HEK293 (cell line): ENCODE results near the gene ZNF37A.

Source experiments
- CTCF ChIA-PET: fragments of 350-600 bp; formaldehyde crosslinking; extraction: SDS; loops from one replicate; lab custom pipeline; 2021; ENCODE audit warnings: antibody characterized with exemption; lab: Yijun Ruan, JAX
- POLR2A ChIA-PET: fragments of 300-600 bp; formaldehyde crosslinking; extraction: SDS; loops from one replicate; lab custom pipeline; 2020; ENCODE audit warnings: antibody characterized with exemption, inconsistent platforms; lab: Yijun Ruan, JAX
- H3K27ac ChIP-seq: fragments of 200-500 bp; sonication (Bioruptor generic); 2 replicates; pipeline ENCODE4 v1.5.1; 2014; ENCODE audit warnings: low read depth, low read length, control low read depth, inconsistent platforms; ENCODE audit errors: extremely low read depth
- H3K36me3 ChIP-seq, 2 experiments: fragments of 200-500 bp in 1 of 2; sonication (Bioruptor generic) in 1 of 2; 1 replicate in 1 of 2; 2 replicates in 1 of 2; pipeline ENCODE4 v1.5.1; 2014 to 2017; ENCODE audit warnings: inconsistent platforms in 2 of 2, low read length in 2 of 2; ENCODE audit not compliant: control insufficient read depth in 2 of 2, insufficient read depth in 1 of 2
- H3K4me1 ChIP-seq: fragments of 200-500 bp; sonication (Bioruptor generic); 2 replicates; pipeline ENCODE4 v1.5.1; 2014; ENCODE audit warnings: mild to moderate bottlenecking, low read length, inconsistent platforms; ENCODE audit not compliant: control insufficient read depth, insufficient read depth
- H3K4me3 ChIP-seq: 2 replicates; pipeline ENCODE4 v1.5.1; 2011; ENCODE audit warnings: low read depth, mild to moderate bottlenecking, control low read depth, low read length, moderate library complexity
- H3K9me3 ChIP-seq: fragments of 200-500 bp; sonication (Bioruptor generic); 2 replicates; pipeline ENCODE4 v1.5.1; 2014; ENCODE audit warnings: low read depth, low read length, inconsistent platforms; ENCODE audit not compliant: control insufficient read depth, insufficient read depth
- ATF2 ChIP-seq: fragments of 450-650 bp; formaldehyde crosslinking; IDR thresholded peaks from 2 replicates; pipeline ENCODE4 v1.5.1; 2016; ENCODE audit warnings: missing biosample characterization, missing genetic modification characterization, low read depth
- FEZF1 ChIP-seq: fragments of 450-650 bp; formaldehyde crosslinking; IDR thresholded peaks from 2 replicates; pipeline ENCODE4 v1.5.1; 2016; ENCODE audit warnings: missing biosample characterization, missing genetic modification characterization
- MEIS1 ChIP-seq: sonication (generic); formaldehyde crosslinking; IDR thresholded peaks from 2 replicates; pipeline ENCODE4 v1.8.1; 2022; ENCODE audit warnings: missing genetic modification reagents, mild to moderate bottlenecking, borderline replicate concordance
- SCRT1 ChIP-seq: fragments of 450-650 bp; formaldehyde crosslinking; IDR thresholded peaks from 2 replicates; pipeline ENCODE4 v1.5.1; 2016; ENCODE audit warnings: missing biosample characterization, missing genetic modification characterization, borderline replicate concordance
- SP7 ChIP-seq: fragments of 450-650 bp; formaldehyde crosslinking; IDR thresholded peaks from 2 replicates; pipeline ENCODE4 v1.5.1; 2016; ENCODE audit warnings: missing biosample characterization, missing genetic modification characterization
- YY2 ChIP-seq: fragments of 450-650 bp; formaldehyde crosslinking; IDR thresholded peaks from 2 replicates; pipeline ENCODE4 v1.5.1; 2016; ENCODE audit warnings: missing biosample characterization, missing genetic modification characterization
- ZBTB10 ChIP-seq: fragments of 450-650 bp; formaldehyde crosslinking; IDR thresholded peaks from 2 replicates; pipeline ENCODE4 v1.5.1; 2016; ENCODE audit warnings: missing biosample characterization, missing genetic modification characterization
- ZBTB17 ChIP-seq: fragments of 450-650 bp; formaldehyde crosslinking; IDR thresholded peaks from 2 replicates; pipeline ENCODE4 v1.5.1; 2016; ENCODE audit warnings: missing biosample characterization, missing genetic modification characterization
- ZBTB20 ChIP-seq: fragments of 450-650 bp; formaldehyde crosslinking; IDR thresholded peaks from 2 replicates; pipeline ENCODE4 v1.5.1; 2016; ENCODE audit warnings: missing biosample characterization, missing genetic modification characterization
- ZBTB7A ChIP-seq: fragments of 450-650 bp; formaldehyde crosslinking; IDR thresholded peaks from 2 replicates; pipeline ENCODE4 v1.5.1; 2016; ENCODE audit warnings: low read depth, missing biosample characterization, missing genetic modification characterization
- ZEB2 ChIP-seq: fragments of 450-650 bp; formaldehyde crosslinking; IDR thresholded peaks from 2 replicates; pipeline ENCODE4 v1.5.1; 2016; ENCODE audit warnings: missing biosample characterization, missing genetic modification characterization
- ZFP37 ChIP-seq: fragments of 450-650 bp; formaldehyde crosslinking; IDR thresholded peaks from 2 replicates; pipeline ENCODE4 v1.5.1; 2016; ENCODE audit warnings: missing biosample characterization, missing genetic modification characterization
- ZNF19 ChIP-seq: fragments of 450-650 bp; formaldehyde crosslinking; IDR thresholded peaks from 2 replicates; pipeline ENCODE4; 2016; ENCODE audit warnings: missing biosample characterization, missing genetic modification characterization, low read depth
- ZNF335 ChIP-seq: fragments of 450-650 bp; formaldehyde crosslinking; conservative IDR thresholded peaks from 2 replicates; pipeline ENCODE4 v1.5.1; 2016; ENCODE audit warnings: missing biosample characterization, missing genetic modification characterization
- ZNF350 ChIP-seq: fragments of 450-650 bp; formaldehyde crosslinking; IDR thresholded peaks from 2 replicates; pipeline ENCODE4 v1.5.0; 2017; ENCODE audit warnings: missing biosample characterization, mild to moderate bottlenecking, missing genetic modification characterization
- ZNF423 ChIP-seq: fragments of 450-650 bp; formaldehyde crosslinking; IDR thresholded peaks from 2 replicates; pipeline ENCODE4 v1.5.1; 2016; ENCODE audit warnings: missing biosample characterization, missing genetic modification characterization
- ZNF510 ChIP-seq: fragments of 450-650 bp; formaldehyde crosslinking; IDR thresholded peaks from 2 replicates; pipeline ENCODE4 v1.5.1; 2018; ENCODE audit warnings: mild to moderate bottlenecking, missing genetic modification characterization, missing biosample characterization; ENCODE audit not compliant: insufficient replicate concordance
- ZNF561 ChIP-seq: fragments of 450-650 bp; IDR thresholded peaks from 2 replicates; pipeline ENCODE4 v1.5.1; 2018; ENCODE audit warnings: missing biosample characterization, missing genetic modification characterization, borderline replicate concordance
- ZNF571 ChIP-seq: fragments of 450-650 bp; formaldehyde crosslinking; IDR thresholded peaks from 2 replicates; pipeline ENCODE4 v1.5.0; 2017; ENCODE audit warnings: missing biosample characterization, missing genetic modification characterization
- ZNF600 ChIP-seq: fragments of 450-650 bp; formaldehyde crosslinking; IDR thresholded peaks from 2 replicates; pipeline ENCODE4 v1.5.1; 2016; ENCODE audit warnings: missing biosample characterization, missing genetic modification characterization
- ZNF621 ChIP-seq: fragments of 450-650 bp; formaldehyde crosslinking; IDR thresholded peaks from 2 replicates; pipeline ENCODE4 v1.5.1; 2017; ENCODE audit warnings: missing biosample characterization, missing genetic modification characterization
- ZNF664 ChIP-seq: fragments of 450-650 bp; formaldehyde crosslinking; IDR thresholded peaks from 2 replicates; pipeline ENCODE4 v1.5.1; 2016; ENCODE audit warnings: missing biosample characterization, missing genetic modification characterization
- ZNF747 ChIP-seq: fragments of 450-650 bp; formaldehyde crosslinking; IDR thresholded peaks from 2 replicates; pipeline ENCODE4 v1.5.1; 2016; ENCODE audit warnings: missing biosample characterization, missing genetic modification characterization
- ZNF777 ChIP-seq: fragments of 450-650 bp; formaldehyde crosslinking; IDR thresholded peaks from 2 replicates; pipeline ENCODE4 v1.5.1; 2017; ENCODE audit warnings: missing biosample characterization, missing genetic modification characterization, borderline replicate concordance
- TF ChIP-seq, protein P1 (sequence below): fragments of 450-650 bp; formaldehyde crosslinking; IDR thresholded peaks from 2 replicates; pipeline ENCODE4 v1.5.1; 2017; ENCODE audit warnings: missing biosample characterization, missing genetic modification characterization
- TF ChIP-seq, protein P2 (sequence below): fragments of 450-650 bp; formaldehyde crosslinking; IDR thresholded peaks from 2 replicates; pipeline ENCODE4 v1.5.1; 2017; ENCODE audit warnings: missing biosample characterization, missing genetic modification characterization
- TF ChIP-seq, protein P3 (sequence below): fragments of 450-650 bp; formaldehyde crosslinking; IDR thresholded peaks from 2 replicates; pipeline ENCODE4 v1.5.1; 2016; ENCODE audit warnings: missing biosample characterization, missing genetic modification characterization

ZNF37A gene

GRCh38 chr10:38156416-38157269 is 62.5 kb downstream of the ZNF37A start:
- Histone ChIP-seq H3K36me3 (no peaks in the 10 kb centered on the region), H3K27ac (no peak overlapping the region), H3K4me3 (no peak overlapping the region), H3K9me3 (no peaks in the 10 kb centered on the region), H3K4me1 (no peaks in the 10 kb centered on the region)
- no peak for TF ChIP-seq FEZF1
- TF ChIP-seq ZNF747 (tag by site-specific recombination) = no peak
- TF ChIP-seq SP7 (tag by site-specific recombination) = no peak
- no peak for TF ChIP-seq ZNF335 (tag by site-specific recombination)
- TF ChIP-seq, protein P1, sequence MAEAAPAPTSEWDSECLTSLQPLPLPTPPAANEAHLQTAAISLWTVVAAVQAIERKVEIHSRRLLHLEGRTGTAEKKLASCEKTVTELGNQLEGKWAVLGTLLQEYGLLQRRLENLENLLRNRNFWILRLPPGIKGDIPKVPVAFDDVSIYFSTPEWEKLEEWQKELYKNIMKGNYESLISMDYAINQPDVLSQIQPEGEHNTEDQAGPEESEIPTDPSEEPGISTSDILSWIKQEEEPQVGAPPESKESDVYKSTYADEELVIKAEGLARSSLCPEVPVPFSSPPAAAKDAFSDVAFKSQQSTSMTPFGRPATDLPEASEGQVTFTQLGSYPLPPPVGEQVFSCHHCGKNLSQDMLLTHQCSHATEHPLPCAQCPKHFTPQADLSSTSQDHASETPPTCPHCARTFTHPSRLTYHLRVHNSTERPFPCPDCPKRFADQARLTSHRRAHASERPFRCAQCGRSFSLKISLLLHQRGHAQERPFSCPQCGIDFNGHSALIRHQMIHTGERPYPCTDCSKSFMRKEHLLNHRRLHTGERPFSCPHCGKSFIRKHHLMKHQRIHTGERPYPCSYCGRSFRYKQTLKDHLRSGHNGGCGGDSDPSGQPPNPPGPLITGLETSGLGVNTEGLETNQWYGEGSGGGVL (tag by site-specific recombination) = no peak
- TF ChIP-seq ZEB2 (tag by site-specific recombination) = no peak
- TF ChIP-seq YY2 (tag by site-specific recombination) = no peak
- no peak for TF ChIP-seq ZBTB20 (tag by site-specific recombination)
- no peak for TF ChIP-seq MEIS1 (CRISPR knock-in tag)
- no peak for TF ChIP-seq ZFP37 (tag by site-specific recombination)
- no peak for TF ChIP-seq ZNF510 (tag by site-specific recombination)
- TF ChIP-seq ZBTB10 (tag by site-specific recombination) = no peak
- TF ChIP-seq ZNF571 (tag by site-specific recombination) = no peak
- TF ChIP-seq, protein P2, sequence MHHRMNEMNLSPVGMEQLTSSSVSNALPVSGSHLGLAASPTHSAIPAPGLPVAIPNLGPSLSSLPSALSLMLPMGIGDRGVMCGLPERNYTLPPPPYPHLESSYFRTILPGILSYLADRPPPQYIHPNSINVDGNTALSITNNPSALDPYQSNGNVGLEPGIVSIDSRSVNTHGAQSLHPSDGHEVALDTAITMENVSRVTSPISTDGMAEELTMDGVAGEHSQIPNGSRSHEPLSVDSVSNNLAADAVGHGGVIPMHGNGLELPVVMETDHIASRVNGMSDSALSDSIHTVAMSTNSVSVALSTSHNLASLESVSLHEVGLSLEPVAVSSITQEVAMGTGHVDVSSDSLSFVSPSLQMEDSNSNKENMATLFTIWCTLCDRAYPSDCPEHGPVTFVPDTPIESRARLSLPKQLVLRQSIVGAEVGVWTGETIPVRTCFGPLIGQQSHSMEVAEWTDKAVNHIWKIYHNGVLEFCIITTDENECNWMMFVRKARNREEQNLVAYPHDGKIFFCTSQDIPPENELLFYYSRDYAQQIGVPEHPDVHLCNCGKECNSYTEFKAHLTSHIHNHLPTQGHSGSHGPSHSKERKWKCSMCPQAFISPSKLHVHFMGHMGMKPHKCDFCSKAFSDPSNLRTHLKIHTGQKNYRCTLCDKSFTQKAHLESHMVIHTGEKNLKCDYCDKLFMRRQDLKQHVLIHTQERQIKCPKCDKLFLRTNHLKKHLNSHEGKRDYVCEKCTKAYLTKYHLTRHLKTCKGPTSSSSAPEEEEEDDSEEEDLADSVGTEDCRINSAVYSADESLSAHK = no peak
- TF ChIP-seq ZNF777 = no peak
- TF ChIP-seq ZNF561 (tag by site-specific recombination) = no peak
- POLR2A ChIA-PET = no interaction called here
- CTCF ChIA-PET = no interaction called here

DNA sequence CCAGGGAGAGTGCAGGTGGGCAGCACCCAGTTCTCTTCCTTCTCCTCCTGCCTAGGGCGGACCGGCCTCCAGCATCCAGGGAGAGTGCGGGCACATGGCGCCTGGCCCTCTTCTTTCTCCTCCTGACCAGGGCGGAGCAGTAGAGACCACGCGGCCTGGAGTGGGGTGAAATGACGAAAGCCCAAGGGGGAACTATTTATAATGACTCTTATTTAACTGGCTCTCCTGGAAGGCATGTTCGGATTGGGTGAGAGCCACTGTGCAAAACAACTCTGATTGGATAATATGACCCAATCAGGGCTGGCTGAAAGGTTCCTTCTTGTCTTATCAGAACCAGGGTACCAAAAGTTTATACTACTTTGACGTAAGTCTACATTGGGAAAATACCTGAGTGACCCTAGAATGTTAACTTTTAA is 63.1 kb downstream of the ZNF37A start:
- no peak overlapping the region for H3K27ac ChIP-seq
- no peak overlapping the region for H3K4me3 ChIP-seq
- no peaks in the 10 kb centered on the region for H3K9me3 ChIP-seq
- H3K36me3 ChIP-seq = no peaks in the 10 kb centered on the region
- H3K4me1 ChIP-seq = no peaks in the 10 kb centered on the region
- POLR2A ChIA-PET = no interaction called here
- CTCF ChIA-PET = no interaction called here
- no peak for TF ChIP-seq ZNF19 (tag by site-specific recombination)
- TF ChIP-seq ZBTB17 (tag by site-specific recombination) = no peak
- no peak for TF ChIP-seq ZBTB7A
- TF ChIP-seq FEZF1 = no peak
- TF ChIP-seq ZNF350 (tag by site-specific recombination) = no peak
- no peak for TF ChIP-seq ATF2 (tag by site-specific recombination)
- TF ChIP-seq, protein P3, sequence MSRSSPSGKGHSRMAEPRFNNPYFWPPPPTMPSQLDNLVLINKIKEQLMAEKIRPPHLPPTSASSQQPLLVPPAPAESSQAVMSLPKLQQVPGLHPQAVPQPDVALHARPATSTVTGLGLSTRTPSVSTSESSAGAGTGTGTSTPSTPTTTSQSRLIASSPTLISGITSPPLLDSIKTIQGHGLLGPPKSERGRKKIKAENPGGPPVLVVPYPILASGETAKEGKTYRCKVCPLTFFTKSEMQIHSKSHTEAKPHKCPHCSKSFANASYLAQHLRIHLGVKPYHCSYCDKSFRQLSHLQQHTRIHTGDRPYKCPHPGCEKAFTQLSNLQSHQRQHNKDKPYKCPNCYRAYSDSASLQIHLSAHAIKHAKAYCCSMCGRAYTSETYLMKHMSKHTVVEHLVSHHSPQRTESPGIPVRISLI = no peak
- TF ChIP-seq ZNF664 = no peak
- TF ChIP-seq ZNF600 (tag by site-specific recombination) = no peak
- no peak for TF ChIP-seq SCRT1 (tag by site-specific recombination)
- TF ChIP-seq ZNF423 (tag by site-specific recombination) = no peak
- no peak for TF ChIP-seq ZNF621 (tag by site-specific recombination)
